Pancreas (tissue), 10 donors: ENCODE measurements around the gene FAM161A. TPM values are rescaled to one million over a fixed set of nuclear protein-coding genes. Genes with fewer than 3 reads are reported as not detected.
"Not testable (repeated sequence)": the region's sequence is repeated elsewhere in the genome, so short reads cannot be mapped to it uniquely, and the experiment has no call there.

Source experiments
- ATAC-seq, 4 donors: fragments of 200-7000 bp; cut with Tn5 transposase; one replicate each; pipeline versions ENCODE4 v1.8.0 to v1.9.1; 2020; ENCODE audit warnings: mild to moderate bottlenecking in 4 of 4, moderate library complexity in 4 of 4
- DNase-seq, 6 donors: peaks; one replicate each; pipeline ENCODE4 v3.0.0-alpha.2; 2020
- FAIRE-seq: peaks from 2 replicates; lab custom pipeline; 2012; peaks lifted over from hg19 to GRCh38; lab: Jason Lieb, UNC
- H3K27ac ChIP-seq, 4 donors: fragments of 200-600 bp; sonication (generic); 1 replicate in 3 of 4; 2 replicates in 1 of 4; pipeline versions ENCODE4 v1.5.0 to v1.8.0; 2020
- H3K27me3 ChIP-seq, 4 donors: fragments of 200-600 bp; one replicate each; pipeline ENCODE4 v1.8.0; 2021
- H3K36me3 ChIP-seq, 3 donors: fragments of 200-600 bp; sonication (generic) in 1 of 3; one replicate each; pipeline versions ENCODE4 v1.5.0 to v1.8.0; 2020 to 2021
- H3K4me1 ChIP-seq, 3 donors: fragments of 200-600 bp; one replicate each; pipeline ENCODE4 v1.8.0; 2021
- H3K4me3 ChIP-seq, 4 donors: fragments of 200-600 bp; sonication (generic) in 2 of 4; one replicate each; pipeline versions ENCODE4 v1.5.0 to v1.8.0; 2020 to 2021
- H3K9me3 ChIP-seq, 4 donors: fragments of 200-600 bp; one replicate each; pipeline ENCODE4 v1.8.0; 2021
- CTCF ChIP-seq, 4 donors: fragments of 200-600 bp; sonication (generic) in 3 of 4; IDR thresholded peaks; one replicate each; pipeline versions ENCODE4 v1.5.0 to v1.8.0; 2021; ENCODE audit warnings: antibody characterized with exemption in 4 of 4
- WGBS, 2 donors: extraction: QIAGEN DNeasy Blood & Tissue Kit; methylation state at CpG; one replicate each; pipeline ENCODE4 v1.1.7; 2013; 5-methylcytosine and 5-hydroxymethylcytosine counted together
- intact Hi-C, 3 donors: fragments of 100-400 bp; cut with DNase I; formaldehyde crosslinking; loops; one replicate each; pipeline versions ENCODE4 v1.11.1 to v1.14.2; 2022
- polyA plus RNA-seq, 2 donors: library from polyadenylated mRNA; stranded (reverse); fragments of 200-250 nt; gene quantifications; one replicate each; pipeline ENCODE4 v1.2.3, GENCODE V29; 2013
- total RNA-seq, 6 donors: library from RNA; stranded (reverse); fragmentation: NEBNext Ultra II Directional in 4 of 6; extraction: Animal tissue kit (Norgen Biotek cat#: 25700) in 4 of 6; gene quantifications; one replicate each; pipeline versions ENCODE4 v1.2.1 to v1.2.4, GENCODE V29; 2021 to 2023
- donor health status: healthy with polysubstance abuse.
- donor health status: DM: no; HTN: no; CAD: no; lungs with moderate emphysema.
- donor health status: DM: no; HTN: no; CAD: no.
- donor health status: control.
- donor health status: control.
- donor health status: Bipolar disorder and iron deficiency.
- donor health status: DM: yes; HTN: yes; CAD: no.
- donor health status: DM: no; HTN: no; CAD: no.
- donor health status: DM: no; HTN: no; CAD: no.
- donor health status: DM: yes; HTN: yes; CAD: no.

Gene FAM161A
- total and polyA plus RNA-seq, 8 donors = 1.3 to 5.0 (median 2.5) TPM

- peak in 2 of 6 donors; percentile 37 to 64 for DNase-seq
- 8 to 13% methylated on average over 9 of the region's 9 CpGs for WGBS, 2 donors
- Histone ChIP-seq H3K4me1 (peaks cover 0 to 7% (median 4%) of the 10 kb centered on the region in 3 donors), H3K4me3 (peak overlapping the region in 3 of 4 donors; percentile 41 to 63 (median 61)), H3K36me3 (no peaks in the 10 kb centered on the region), H3K27me3 (no peaks in the 10 kb centered on the region), H3K9me3 (no peaks in the 10 kb centered on the region), H3K27ac (peak overlapping the region; percentile 72 to 90 (median 74))
- ATAC-seq = peak; percentile 6 to 18 (median 13)
- intact Hi-C loops = no loop called here
- no peak for FAIRE-seq
- TF ChIP-seq CTCF (IDR thresholded peaks at IDR 0.05) = no peak
These were observed 1.4 kb upstream of the FAM161A start for GRCh38 chr2:61855318-61855613.

GRCh38 chr2:61854564-61855317 lies 881 bp upstream of the FAM161A start:
- TF ChIP-seq CTCF (IDR thresholded peaks at IDR 0.05) = no peak
- intact Hi-C loops = no loop called here
- FAIRE-seq = no peak
- ATAC-seq = peak; percentile 89 to 95 (median 90)
- H3K9me3 ChIP-seq = no peaks in the 10 kb centered on the region
- H3K27ac ChIP-seq = peak overlapping the region; percentile 72 to 90 (median 80)
- 1 to 2% methylated on average over 23 of the region's 23 CpGs for WGBS, 2 donors
- no peaks in the 10 kb centered on the region for H3K27me3 ChIP-seq
- H3K4me3 ChIP-seq = peak overlapping the region; percentile 41 to 78 (median 62)
- peaks cover 0 to 7% (median 4%) of the 10 kb centered on the region in 3 donors for H3K4me1 ChIP-seq
- DNase-seq = peak; percentile 82 to 95 (median 92)
- H3K36me3 ChIP-seq = no peaks in the 10 kb centered on the region

- peaks cover 0 to 7% (median 4%) of the 10 kb centered on the region in 3 donors for H3K4me1 ChIP-seq
- no peak for TF ChIP-seq CTCF (IDR thresholded peaks at IDR 0.05)
- peak overlapping the region; percentile 67 to 90 (median 79) for H3K27ac ChIP-seq
- H3K9me3 ChIP-seq = no peaks in the 10 kb centered on the region
- H3K36me3 ChIP-seq = no peaks in the 10 kb centered on the region
- WGBS, 2 donors = 6 to 7% methylated on average over 26 of the region's 26 CpGs
- FAIRE-seq (no peak), DNase-seq (peak in 4 of 6 donors; percentile 36 to 82 (median 60)), ATAC-seq (peak; percentile 72 to 86 (median 79))
- no peaks in the 10 kb centered on the region for H3K27me3 ChIP-seq
- H3K4me3 ChIP-seq = peak overlapping the region; percentile 41 to 78 (median 62)
- intact Hi-C loops = no loop called here
These were observed 594 bp downstream of the FAM161A start for GRCh38 chr2:61853086-61853846.

- H3K36me3 ChIP-seq, H3K27ac ChIP-seq, ATAC-seq, H3K27me3 ChIP-seq, H3K9me3 ChIP-seq, intact Hi-C loops, H3K4me1 ChIP-seq, H3K4me3 ChIP-seq, DNase-seq, FAIRE-seq: not testable (repeated sequence)
- 94 to 96% methylated on average over 10 of the region's 10 CpGs for WGBS, 2 donors
These were observed 2.6 kb downstream of the FAM161A start for GRCh38 chr2:61851270-61851669.

GRCh38 chr2:61845320-61845719 lies 8.5 kb downstream of the FAM161A start:
- 83 to 86% methylated on average over 3 of the region's 3 CpGs for WGBS, 2 donors
- no peak for TF ChIP-seq CTCF (IDR thresholded peaks at IDR 0.05)
- FAIRE-seq = no peak
- H3K9me3 ChIP-seq = no peaks in the 10 kb centered on the region
- no peak overlapping the region for H3K4me3 ChIP-seq
- no peaks in the 10 kb centered on the region for H3K27me3 ChIP-seq
- intact Hi-C loops = no loop called here
- H3K4me1 ChIP-seq = no peaks in the 10 kb centered on the region
- no peak for DNase-seq
- ATAC-seq = no peak
- H3K36me3 ChIP-seq = no peaks in the 10 kb centered on the region
- H3K27ac ChIP-seq = no peak overlapping the region
